Measurements from ENCODE around the gene VDAC1. TPM values are rescaled to one million over a fixed set of nuclear protein-coding genes. Genes with fewer than 3 reads are reported as not detected.

The VDAC1 gene
- total and polyA plus RNA-seq, 2 experiments from 2014 or later: 216 to 282 TPM

- no peak overlapping the region for H3K4me2 ChIP-seq
Measured at GRCh38 chr5:134048864-134049263, 44.1 kb upstream of the VDAC1 start.

GRCh38 chr5:134047687-134048056 is 42.9 kb upstream of the VDAC1 start:
- no peaks in the 10 kb centered on the region for H3K79me2 ChIP-seq
- H2AFZ ChIP-seq: no peak overlapping the region
- H3K36me3 ChIP-seq (replicated peaks; ENCODE audit: insufficient read depth, low read depth): no peaks in the 10 kb centered on the region
- H3K27ac ChIP-seq: no peak overlapping the region
- no peaks in the 10 kb centered on the region for H3K9me3 ChIP-seq (ENCODE audit: low read depth)
- TF ChIP-seq EZH2 (IDR thresholded peaks at IDR 0.05; ENCODE audit: borderline replicate concordance): no peak
- TF ChIP-seq EZH2phosphoT487 (IDR thresholded peaks at IDR 0.05; ENCODE audit: low read depth, severe bottlenecking, unreplicated experiment): no peak
- no peak for TF ChIP-seq CTCF (IDR thresholded peaks at IDR 0.05; ENCODE audit: poor library complexity)
- no peak overlapping the region for H3K4me3 ChIP-seq
- WGBS (ENCODE audit: low lambda C conversion rate, missing lambda C conversion rate): 93% methylated on average over 8 of the region's 8 CpGs
- no peak for DNase-seq (ENCODE audit: low spot score)
- H3K4me2 ChIP-seq: no peak overlapping the region
- H3K9me2 ChIP-seq (replicated peaks; ENCODE audit: insufficient read depth): no peaks in the 10 kb centered on the region
- H3K27me3 ChIP-seq: no peaks in the 10 kb centered on the region
- no peaks in the 10 kb centered on the region for H3K4me1 ChIP-seq (ENCODE audit: insufficient read depth)
- H4K20me1 ChIP-seq (ENCODE audit: insufficient read depth, poor library complexity, severe bottlenecking): no peaks in the 10 kb centered on the region

More at GRCh38 chr5:134048864-134049263, 44.1 kb upstream of the VDAC1 start:
- H3K79me2 ChIP-seq: no peaks in the 10 kb centered on the region
- H4K20me1 ChIP-seq (ENCODE audit: insufficient read depth, poor library complexity, severe bottlenecking): no peaks in the 10 kb centered on the region
- TF ChIP-seq EZH2phosphoT487 (IDR thresholded peaks at IDR 0.05; ENCODE audit: low read depth, severe bottlenecking, unreplicated experiment) (no peak), CTCF (IDR thresholded peaks at IDR 0.05; ENCODE audit: poor library complexity) (no peak), EZH2 (IDR thresholded peaks at IDR 0.05; ENCODE audit: borderline replicate concordance) (no peak)
- no peak overlapping the region for H2AFZ ChIP-seq
- no peaks in the 10 kb centered on the region for H3K9me3 ChIP-seq (ENCODE audit: low read depth)
- H3K27ac ChIP-seq: no peak overlapping the region
- H3K9me2 ChIP-seq (replicated peaks; ENCODE audit: insufficient read depth): no peaks in the 10 kb centered on the region
- H3K27me3 ChIP-seq: no peaks in the 10 kb centered on the region
- no peaks in the 10 kb centered on the region for H3K4me1 ChIP-seq (ENCODE audit: insufficient read depth)
- H3K4me3 ChIP-seq: no peak overlapping the region
- no peak for DNase-seq (ENCODE audit: low spot score)
- H3K36me3 ChIP-seq (replicated peaks; ENCODE audit: insufficient read depth, low read depth): no peaks in the 10 kb centered on the region

- Histone ChIP-seq H4K20me1 (ENCODE audit: insufficient read depth, poor library complexity, severe bottlenecking) (no peaks in the 10 kb centered on the region), H2AFZ (no peak overlapping the region), H3K27me3 (no peaks in the 10 kb centered on the region), H3K4me1 (ENCODE audit: insufficient read depth) (no peaks in the 10 kb centered on the region), H3K36me3 (replicated peaks; ENCODE audit: insufficient read depth, low read depth) (no peaks in the 10 kb centered on the region), H3K9me3 (ENCODE audit: low read depth) (no peaks in the 10 kb centered on the region), H3K4me3 (no peak overlapping the region), H3K4me2 (no peak overlapping the region), H3K27ac (no peak overlapping the region), H3K79me2 (no peaks in the 10 kb centered on the region), H3K9me2 (replicated peaks; ENCODE audit: insufficient read depth) (no peaks in the 10 kb centered on the region)
- TF ChIP-seq EZH2 (IDR thresholded peaks at IDR 0.05; ENCODE audit: borderline replicate concordance) (no peak), CTCF (IDR thresholded peaks at IDR 0.05; ENCODE audit: poor library complexity) (no peak), EZH2phosphoT487 (IDR thresholded peaks at IDR 0.05; ENCODE audit: low read depth, severe bottlenecking, unreplicated experiment) (no peak)
- DNase-seq (ENCODE audit: low spot score): no peak
- 71% methylated on average over 6 of the region's 6 CpGs for WGBS (ENCODE audit: low lambda C conversion rate, missing lambda C conversion rate)
Measured at GRCh38 chr5:134046801-134047686, 42.3 kb upstream of the VDAC1 start.
